HL-60/S4 treated with retinoic acid at 250 ng/mL for 4 days and 3 days (cell line): ENCODE results near the gene LYL1.

ENCODE experiments used
- in situ Hi-C: fragments of 300-500 bp; cut with MboI; formaldehyde crosslinking; loops from 2 replicates; pipeline ENCODE4 v1.7.0; 2022; ENCODE audit warnings: low sequenced_read_pairs

Gene LYL1

DNA sequence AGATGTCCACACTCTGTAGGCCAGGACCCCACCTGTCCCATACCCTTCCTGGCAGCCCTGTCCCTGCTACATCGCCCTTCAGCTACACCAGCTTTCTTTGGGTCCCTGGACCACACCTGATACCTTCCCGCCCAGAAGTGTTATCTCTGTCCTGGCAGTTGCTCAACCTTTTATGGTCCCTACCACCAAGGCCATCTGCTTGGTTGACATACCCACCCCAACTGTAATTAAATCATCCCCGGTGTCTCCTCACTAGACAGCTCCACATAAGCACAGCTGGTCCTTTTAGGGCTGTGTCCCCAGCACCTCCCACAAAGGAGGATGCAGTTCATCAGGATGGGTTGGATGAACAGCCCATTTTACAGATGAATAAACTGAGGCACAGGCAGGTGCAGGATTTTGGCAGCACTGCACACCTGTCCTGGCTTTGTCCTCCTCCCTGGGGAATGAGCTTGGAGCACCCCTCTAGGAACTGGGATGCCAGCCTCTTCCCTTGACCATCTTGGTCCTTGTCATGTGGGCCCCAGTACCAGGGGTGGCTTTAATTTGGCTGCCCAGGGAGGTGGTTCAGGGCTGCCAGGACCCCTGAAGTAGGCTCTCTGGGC lies 28.3 kb upstream of the LYL1 start:
- in situ Hi-C loops, result no loop called here

DNA sequence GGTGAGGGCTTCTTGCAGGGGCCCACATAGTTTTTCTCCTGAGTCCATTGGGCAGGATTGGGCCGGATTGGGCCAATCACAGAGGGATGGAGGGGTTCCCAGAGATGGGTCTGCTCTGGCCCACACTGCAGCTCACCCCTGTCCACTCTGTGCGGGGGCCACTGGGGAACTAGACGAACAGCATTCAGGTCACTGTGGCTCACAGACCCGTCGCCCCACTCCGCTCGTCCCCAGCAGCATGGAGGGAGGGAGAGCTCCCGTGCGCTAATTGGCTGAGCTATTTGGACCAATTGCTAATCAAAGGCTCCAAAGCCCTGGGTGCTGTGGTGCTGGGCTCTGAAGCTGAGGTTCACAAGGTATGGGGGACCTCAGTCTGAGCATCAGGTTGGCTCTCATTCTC lies 26.7 kb upstream of the LYL1 start:
- in situ Hi-C loops, result no loop called here

DNA sequence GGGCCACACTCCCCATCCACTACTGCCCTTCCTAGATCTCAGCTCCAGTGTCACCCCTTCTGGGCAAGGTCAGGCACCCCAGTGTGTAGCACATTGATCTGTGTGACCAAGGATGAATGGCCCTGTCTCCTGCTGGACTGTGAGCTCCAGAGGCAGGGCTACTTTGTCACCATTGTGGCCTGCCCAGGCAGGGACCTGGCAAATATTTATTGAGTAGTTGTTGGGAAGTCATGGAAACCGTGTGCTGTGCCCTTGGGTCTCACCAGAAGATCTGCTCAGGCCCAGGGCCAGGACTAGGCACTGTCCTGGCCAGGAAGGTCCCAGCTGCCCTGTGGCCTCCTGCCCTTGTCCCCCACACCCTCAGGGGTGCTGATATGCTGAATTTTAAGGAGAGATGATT lies 25.9 kb upstream of the LYL1 start:
- in situ Hi-C loops, result no loop called here

DNA sequence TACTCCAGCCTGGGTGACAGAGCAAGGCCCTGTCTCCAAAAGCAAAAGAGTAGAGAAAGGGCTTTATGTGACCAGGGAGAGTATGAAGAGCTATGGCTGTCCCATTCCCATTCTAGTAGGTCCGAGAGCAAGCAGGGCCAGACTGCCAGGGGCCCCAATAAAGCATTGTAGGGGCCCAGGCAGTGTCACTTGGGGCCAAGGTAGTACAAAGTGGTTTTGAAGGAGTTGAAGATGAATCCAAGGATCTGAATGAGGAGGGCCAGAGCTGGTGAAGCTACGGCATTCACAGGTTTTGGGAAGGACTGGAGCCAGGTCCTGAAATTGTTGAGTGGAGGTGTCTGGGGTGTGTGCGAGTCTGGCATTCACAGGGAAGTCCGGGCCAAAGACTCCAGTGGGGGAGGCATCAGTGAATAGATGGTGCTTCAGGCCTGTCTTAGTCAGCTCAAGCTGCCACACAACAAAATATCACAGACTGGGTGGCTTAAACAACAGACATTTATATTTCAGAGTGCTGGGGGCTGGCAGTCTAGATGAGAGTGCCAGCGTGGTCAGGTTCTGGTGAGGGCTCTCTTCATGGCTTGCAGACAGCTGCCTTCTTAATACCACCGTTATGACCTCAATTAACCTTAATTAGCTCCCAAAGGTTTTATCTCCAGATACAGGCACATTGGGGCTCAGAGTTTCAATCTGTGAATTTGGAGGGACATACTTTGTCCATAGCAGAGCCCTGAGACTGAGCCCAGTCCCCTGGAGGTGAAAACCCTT lies 25.3 kb upstream of the LYL1 start:
- in situ Hi-C loops, result no loop called here

DNA sequence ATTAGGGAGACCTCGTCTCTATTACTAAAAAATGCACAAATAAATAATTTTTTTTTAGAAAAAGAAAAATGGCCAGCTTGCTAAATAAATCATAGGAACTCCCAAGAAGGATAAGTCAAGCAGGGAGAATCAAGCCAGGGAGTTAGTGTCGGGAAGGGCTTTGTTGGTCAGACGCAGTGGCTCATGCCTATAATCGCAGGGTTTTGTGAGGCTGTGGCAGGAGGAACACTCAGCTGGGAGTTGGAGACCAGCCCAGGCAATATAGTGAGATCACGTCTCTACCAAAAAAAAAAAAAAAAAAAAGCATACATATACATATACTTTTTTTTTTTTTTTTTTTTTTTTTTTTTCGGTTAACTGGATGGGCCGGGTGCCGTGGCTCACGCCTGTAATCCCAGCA lies 24.4 kb upstream of the LYL1 start:
- in situ Hi-C loops, result no loop called here

DNA sequence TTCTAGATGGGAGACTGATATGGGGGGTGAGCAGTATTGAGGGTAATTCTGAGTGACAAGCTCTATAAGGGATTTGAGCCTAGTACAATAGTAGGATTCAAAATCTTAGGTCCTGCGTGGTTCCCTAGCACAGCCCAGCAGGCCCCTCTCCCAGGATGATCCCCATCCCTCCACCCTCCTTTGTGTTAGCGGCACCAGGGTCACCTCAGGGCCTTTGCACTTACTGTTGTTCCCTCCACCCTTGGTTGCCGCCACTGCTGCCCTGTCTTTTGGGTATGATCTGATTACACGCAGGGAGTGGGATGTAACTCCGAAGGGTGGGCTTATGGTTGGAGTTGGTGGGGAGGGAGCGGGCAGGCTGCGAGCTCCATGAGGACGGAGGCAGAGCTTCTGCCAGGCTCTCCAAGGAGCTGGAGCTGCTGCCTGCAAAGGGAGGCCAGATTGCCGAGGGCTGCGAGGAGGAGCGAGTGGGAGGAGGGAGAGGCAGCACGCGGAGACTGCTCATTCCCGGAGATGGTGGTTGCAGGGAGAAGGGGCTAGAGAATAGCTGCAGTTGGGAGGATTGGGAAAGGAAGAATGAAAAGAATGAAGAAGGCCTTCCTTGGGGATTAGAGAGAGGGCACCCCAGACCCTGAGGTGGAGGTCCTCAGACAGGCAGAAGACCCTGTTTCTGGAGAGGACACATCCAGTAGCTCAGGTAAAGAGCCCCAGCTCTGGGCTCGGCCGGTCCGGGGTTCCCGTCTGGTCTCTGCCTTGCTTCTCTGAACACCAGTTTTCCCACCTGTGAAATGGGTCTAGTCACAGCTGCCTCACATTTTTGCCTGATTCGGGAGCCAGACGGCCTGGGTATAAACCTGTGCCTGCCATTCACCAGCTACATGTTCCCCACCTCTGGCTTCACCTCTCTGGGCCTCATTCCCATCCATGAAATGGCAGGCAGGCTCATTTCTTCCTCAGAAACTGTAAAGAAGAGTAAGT lies 20.6 kb upstream of the LYL1 start:
- in situ Hi-C loops, result no loop called here

DNA sequence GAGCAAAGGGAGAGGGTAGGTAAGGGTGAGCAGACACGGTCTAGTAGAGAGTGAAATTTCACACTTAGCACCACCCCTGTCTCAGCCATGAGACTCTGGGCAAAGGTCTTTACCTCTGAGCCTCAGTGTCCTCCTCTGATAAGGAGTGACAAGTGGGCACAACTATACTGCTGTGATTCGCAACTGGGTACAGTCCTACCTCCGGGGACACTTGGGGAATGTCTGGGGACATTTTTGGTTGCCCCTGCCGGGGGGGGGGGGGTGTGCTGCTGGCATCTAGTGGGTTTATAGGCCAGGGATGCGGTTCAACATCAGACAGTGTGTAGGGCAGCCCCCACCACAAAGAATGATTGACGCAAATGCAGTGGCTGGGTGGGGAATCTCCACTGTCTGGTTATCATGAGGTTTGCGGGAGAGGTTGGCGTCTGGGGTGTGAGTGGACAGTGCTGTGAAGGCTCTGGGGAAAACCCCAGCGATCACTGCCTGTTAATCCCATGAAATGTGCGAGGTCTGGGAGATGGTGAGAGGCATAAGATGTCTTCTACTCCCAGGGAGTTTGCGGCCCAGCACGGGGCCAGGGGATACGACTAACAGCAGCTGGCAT lies 19.7 kb upstream of the LYL1 start:
- in situ Hi-C loops, result no loop called here

DNA sequence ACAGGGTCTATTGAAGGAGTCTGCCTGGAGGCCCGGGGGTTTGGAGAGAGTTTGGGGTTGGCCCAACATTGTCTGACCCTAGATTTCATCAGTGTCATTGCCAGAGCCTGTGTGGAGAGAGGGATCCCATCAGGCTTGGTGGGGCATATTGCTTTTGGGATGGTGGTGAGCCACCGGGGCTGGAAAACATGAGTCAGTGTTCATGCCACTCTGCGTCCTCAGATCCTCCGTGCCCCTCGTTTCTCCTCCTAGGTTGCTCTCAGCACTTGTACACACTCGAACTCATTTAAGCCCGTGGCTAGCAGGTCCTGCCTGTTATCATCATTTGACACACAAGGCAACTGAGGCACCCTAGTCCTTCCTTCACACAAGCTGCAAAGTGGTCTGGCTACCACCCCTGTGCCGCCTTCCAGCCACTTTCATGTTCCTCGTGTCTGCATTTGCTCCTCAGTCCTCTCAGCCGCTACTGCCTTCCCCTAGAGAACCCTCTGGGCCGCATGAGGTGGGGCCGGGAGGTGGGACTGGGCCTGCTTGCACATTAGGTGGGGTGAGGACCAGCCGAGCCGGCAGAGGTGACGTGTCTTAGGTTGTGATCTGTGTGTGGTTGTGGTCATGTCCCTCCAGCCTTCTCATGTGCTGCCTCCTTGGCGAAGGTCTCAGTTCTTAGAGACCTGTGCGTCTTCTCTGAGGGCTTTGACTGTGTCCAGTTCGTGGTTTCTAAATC lies 19.1 kb upstream of the LYL1 start:
- in situ Hi-C loops, result no loop called here

DNA sequence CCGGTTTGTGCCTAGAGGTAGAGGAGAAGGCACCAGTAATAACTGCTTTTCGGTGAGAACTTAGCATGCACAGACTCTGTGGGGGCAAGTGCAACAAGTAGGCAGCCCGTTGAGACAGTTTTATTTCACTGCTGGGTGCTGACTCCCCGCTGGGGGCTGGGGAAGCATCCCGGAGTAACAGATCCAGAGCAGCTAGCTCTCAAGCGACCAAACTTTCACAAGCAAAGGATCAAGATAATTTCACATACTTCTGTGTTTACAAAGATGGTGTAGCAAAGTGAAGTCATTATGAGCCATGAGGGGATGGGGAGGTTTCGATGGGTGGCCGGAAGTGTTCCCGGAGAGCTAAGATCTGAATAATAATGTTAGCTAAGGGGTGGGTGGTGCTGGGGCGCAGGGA lies 18.2 kb upstream of the LYL1 start:
- in situ Hi-C loops, result no loop called here

DNA sequence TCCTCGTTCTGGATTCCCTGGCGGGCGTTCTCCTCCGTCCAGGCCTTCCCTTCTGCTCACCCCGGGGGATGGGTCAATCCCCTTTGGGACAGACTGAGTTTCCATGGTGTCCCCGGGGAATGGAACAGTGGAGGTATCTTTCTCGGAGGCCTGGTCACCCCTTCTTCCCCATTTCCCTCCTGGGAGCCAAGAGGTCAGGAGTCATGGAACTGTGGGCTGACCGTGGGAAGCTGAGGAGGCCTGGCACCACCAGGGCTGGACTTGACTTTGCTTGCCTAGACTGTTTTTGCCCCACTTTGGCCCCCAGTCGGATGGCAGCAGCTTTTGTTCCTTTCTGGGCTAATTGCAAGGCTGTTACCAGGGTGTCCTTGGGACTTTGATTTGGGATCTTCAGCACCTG lies 17.4 kb upstream of the LYL1 start:
- in situ Hi-C loops, result no loop called here

DNA sequence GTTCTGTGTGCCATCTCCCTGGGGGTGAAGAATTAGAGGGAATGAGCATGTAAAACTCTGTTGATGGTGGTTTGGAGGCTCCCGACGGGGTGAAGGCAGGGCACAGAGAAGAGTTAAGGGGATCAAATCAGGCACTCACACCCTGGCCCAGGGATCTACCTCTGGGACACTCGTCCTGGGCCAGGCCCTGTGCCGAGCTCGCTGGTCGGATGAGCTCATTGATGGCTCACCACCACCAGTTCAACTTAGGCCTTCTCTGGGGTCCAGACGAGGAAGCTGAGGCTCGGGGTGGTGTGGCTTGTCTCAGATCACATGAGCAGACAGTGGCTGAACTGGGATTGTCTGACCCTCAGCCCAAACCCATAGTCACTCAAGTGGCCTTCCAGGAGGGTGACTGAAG lies 17.0 kb upstream of the LYL1 start:
- in situ Hi-C loops, result no loop called here

DNA sequence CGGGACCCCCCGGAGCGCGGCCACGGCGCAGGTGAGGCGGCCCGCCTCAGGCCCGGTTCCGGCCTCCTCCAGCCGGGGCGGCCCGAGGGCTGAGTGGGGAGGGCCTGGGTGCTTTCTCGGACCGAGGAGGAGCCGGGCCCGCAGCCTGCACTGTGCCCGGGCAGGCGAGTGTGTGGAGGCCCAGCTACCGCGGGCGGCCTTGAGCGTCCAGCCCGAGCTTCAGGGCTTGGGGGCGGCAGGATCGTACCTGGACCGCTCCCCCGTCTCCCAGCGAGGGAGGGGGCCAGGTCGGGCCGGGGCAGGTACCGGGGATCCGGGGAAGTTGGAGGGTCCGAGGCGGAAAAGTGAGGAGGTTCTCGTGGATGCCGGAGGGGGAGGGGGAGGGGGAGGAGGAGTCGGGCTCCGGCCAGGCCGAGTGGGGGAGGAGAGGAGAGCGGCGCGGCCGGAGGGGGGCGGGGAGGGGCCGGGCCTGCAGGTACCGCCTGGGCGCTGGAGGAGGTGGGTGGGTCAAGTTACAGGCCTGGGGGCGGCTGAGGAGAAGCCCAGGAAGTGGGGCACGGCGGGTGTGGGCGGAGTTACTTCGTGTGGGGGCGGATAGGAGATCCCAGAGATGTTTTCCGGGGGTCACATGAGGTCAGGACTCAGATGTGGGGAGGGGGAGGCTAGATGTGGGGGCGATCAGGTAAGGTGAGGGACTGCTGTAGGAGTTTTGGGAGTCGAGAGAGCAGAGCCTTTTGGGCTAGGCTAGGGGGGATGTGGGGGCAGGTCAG lies 16.0 kb upstream of the LYL1 start:
- in situ Hi-C loops, result no loop called here

DNA sequence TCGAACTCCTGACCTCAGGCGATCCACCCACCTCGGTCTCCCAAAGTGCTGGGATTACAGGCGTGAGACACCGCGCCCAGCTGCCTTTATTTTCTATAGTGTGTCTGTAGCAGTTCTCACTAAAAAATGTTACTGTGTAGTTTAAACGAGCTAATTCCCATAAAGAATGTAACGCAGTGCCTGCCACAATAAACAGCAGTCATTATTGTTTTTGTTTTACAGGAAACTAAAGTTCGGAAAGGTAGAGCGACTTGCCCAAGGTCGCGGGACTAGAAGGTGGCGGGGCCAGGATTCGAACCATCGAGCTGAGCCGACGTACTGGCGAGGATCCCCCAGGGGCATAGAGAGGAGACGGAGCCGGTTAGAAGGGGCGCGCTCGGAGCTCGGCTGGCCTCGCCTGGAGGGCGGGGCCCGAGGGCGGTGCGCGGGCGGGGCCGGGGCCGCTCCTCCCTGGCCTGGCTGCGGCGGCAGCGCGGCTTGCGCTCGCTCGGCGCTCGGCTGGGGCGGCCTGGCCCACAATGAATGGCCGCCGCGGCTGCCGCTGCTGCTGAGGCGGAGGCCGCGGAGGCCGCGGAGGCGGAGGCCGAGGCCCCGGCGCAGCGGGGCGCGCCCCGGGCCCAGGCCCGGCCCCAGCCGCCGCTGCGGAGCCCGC lies 15.2 kb upstream of the LYL1 start, which contains the start of gene NACC1:
NACC1 (plus strand) TSS at position 493 of the 652 bp plus-strand sequence. CDS start 16,944 bp downstream, outside the sequence.
- in situ Hi-C loops, result no loop called here

DNA sequence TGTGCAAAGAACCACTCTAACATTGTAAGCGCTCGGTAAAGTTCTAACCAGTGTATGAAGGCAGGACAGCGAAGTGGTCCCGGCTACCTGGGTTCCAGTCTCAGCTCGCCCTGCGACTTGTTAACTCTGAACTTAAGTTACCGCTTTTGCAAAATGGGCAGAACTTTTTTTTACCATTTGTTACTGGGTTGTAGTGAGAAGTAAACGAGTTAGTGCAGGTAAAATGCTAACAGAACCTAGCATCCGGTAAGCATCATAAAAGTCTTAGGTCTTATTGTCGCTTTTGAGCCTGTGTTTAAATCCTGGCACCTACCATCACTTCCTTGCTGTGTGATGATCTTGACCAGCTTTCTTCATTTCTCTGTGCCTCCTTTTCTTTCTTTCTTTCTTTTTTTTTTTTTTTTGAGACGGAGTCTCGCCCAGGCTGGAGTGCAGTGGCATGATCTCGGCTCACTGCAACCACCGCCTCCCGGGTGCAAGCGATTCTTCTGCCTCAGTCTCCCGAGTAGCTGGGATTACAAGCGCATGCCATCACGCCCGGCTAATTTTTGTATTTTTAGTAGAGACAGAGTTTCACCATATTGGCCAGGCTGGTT lies 14.6 kb upstream of the LYL1 start:
- in situ Hi-C loops, result no loop called here

DNA sequence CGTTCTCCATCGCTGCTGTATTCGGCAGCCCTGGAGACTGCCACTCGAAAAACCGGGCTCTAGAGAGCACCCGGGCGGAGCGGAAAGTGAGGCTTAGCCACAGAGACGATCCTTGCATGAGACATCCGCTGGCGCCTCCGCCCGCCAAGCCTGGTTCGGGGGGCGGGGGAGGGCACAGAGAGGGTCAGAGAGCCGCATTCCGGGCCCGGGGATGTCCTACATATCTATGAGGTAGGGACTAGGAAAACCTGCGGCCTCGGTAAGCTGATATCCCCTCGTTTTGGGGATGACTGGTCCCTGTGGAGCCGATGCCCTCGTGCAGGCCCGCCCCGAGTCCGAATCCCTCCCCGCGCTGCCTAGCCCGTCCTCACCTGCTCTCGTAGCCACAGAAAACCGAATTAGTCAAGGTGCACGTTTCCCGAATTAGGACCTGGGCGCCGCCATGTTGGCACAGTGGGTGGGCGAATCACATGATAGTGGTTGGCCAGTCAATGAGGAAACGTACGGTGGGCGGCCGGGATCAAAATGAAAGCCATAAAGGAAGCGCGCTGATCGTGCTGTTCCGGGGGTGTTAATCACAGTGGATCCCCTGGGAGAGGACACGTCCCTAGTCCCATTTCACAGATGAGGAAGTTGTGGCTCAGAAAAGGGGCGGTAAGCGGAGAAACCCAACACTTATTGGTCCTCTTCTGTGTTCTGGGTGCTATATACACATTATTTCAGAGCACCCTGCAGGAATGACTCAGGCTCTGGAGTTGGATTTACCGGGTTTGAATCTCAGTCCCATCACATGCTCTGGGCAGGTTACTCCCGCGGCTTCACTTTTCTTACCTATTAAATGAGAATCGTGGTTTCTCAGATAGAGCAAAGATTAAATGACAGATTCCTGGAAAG lies 13.9 kb upstream of the LYL1 start, which contains the start of gene TRMT1:
TRMT1 (minus strand) TSS at position 459 of the 894 bp plus-strand sequence; CDS start at position 118, 341 bp downstream.
- in situ Hi-C loops, result no loop called here

DNA sequence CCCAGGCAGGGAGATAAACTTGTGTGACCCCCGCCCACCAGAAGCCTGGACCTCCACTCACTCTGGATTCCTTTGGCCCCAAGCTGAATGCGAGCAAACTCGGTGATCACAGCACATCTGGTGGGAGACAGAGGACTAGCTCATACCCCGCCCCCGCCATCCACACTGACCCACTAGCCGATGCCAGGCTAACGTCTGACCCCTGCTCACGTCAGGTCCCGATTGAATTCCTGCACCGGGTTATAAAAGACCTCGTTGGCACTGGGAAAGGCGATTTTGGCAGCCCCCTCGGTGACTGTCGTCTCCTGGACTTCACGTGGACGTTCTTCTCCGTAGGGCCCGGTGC lies 13.3 kb upstream of the LYL1 start:
- in situ Hi-C loops, result no loop called here

DNA sequence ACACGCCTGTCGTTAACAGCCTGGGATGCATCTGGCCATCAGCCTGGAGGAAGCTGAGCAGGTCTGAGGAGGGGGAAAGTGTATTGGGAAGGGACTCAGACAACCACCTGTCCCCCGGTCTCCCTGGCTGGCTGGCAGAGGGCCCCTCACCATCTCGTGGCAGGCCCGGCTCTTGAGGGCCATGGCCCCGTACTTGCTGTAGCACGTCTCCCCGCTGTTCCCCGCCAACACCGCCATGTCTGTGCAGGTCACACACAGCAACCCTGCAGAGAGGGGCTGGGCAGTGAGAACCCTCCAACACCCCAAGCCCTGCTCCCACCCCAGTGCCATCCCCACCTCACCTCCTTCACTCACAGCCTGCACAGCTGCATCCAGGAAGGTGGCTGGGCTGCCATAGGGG lies 9.9 kb upstream of the LYL1 start:
- in situ Hi-C loops, result no loop called here

DNA sequence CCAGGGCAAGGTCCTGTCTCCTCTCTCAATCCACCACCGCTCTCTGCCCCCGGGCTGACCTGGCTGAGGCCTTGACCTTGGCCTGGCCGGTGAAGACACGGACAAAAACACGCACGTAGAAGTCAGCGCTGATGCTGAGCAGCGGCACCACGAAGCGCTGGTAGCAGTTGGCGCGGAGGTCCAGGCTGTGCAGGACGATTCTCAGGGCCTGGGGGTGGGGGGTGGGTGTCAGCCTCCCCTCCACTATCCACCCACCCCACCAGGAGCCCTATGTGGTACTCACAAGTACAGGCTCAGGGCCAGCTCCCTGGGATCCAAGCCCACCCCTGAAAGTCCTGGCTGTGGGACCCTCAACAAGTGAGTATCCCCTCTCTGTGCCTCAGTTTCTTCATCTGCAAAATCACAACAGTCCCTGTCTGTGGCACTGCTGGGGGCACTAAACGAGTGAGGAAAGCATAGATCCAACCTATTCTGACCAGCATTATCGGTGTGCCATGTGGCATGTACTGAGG lies 7.5 kb upstream of the LYL1 start:
- in situ Hi-C loops, result no loop called here
